Liver (tissue), 9 donors: ENCODE measurements around the gene ARHGEF4. TPM values are rescaled to one million over a fixed set of nuclear protein-coding genes. Genes with fewer than 3 reads are reported as not detected.

Experiments used
- DNase-seq: peaks from one replicate; pipeline ENCODE4 v3.0.0-alpha.2; 2017; ENCODE audit warnings: low spot score
- H3K27ac ChIP-seq, 2 donors: one replicate each; pipeline ENCODE4 v1.7.0; 2013; ENCODE audit warnings: inconsistent platforms in 2 of 2, low read length in 2 of 2, control low read depth in 1 of 2, low read depth in 1 of 2, mild to moderate bottlenecking in 1 of 2
- H3K27me3 ChIP-seq, 4 donors: one replicate each; pipeline versions ENCODE4 v1.6.1 to v1.7.0; 2013; ENCODE audit warnings: low read length in 3 of 4, inconsistent platforms in 1 of 4, mild to moderate bottlenecking in 1 of 4, moderate library complexity in 1 of 4; ENCODE audit not compliant: control insufficient read depth in 4 of 4, insufficient read depth in 4 of 4
- H3K36me3 ChIP-seq, 4 donors: one replicate each; pipeline versions ENCODE4 v1.6.1 to v1.7.0; 2013; ENCODE audit warnings: low read length in 3 of 4, mild to moderate bottlenecking in 3 of 4, low read depth in 1 of 4, moderate library complexity in 1 of 4; ENCODE audit not compliant: control insufficient read depth in 4 of 4, insufficient read depth in 3 of 4
- H3K4me1 ChIP-seq, 4 donors: one replicate each; pipeline versions ENCODE4 v1.6.1 to v1.7.0; 2013; ENCODE audit warnings: low read length in 3 of 4, mild to moderate bottlenecking in 3 of 4, moderate library complexity in 1 of 4; ENCODE audit not compliant: control insufficient read depth in 4 of 4, insufficient read depth in 4 of 4
- H3K4me3 ChIP-seq, 3 donors: one replicate each; pipeline versions ENCODE4 v1.6.1 to v1.7.0; 2013; ENCODE audit warnings: low read length in 3 of 3, control low read depth in 1 of 3, low read depth in 1 of 3, mild to moderate bottlenecking in 1 of 3
- H3K9ac ChIP-seq, 2 donors: one replicate each; pipeline ENCODE4 v1.7.0; 2013; ENCODE audit warnings: low read length in 2 of 2, mild to moderate bottlenecking in 2 of 2, moderate library complexity in 2 of 2, control low read depth in 1 of 2, low read depth in 1 of 2
- H3K9me3 ChIP-seq, 4 donors: one replicate each; pipeline versions ENCODE4 v1.6.1 to v1.7.0; 2013; ENCODE audit warnings: low read length in 3 of 4; ENCODE audit not compliant: control insufficient read depth in 4 of 4
- EGR1 ChIP-seq, 2 donors: IDR thresholded peaks; 2 replicates each; pipeline ENCODE4 v1.6.1; 2016 to 2018; ENCODE audit warnings: antibody characterized with exemption in 2 of 2, low read depth in 2 of 2
- FOXA1 ChIP-seq: IDR thresholded peaks from 2 replicates; pipeline ENCODE4 v1.6.1; 2016; ENCODE audit warnings: antibody characterized with exemption
- FOXA2 ChIP-seq: IDR thresholded peaks from 2 replicates; pipeline ENCODE4 v1.6.1; 2016; ENCODE audit warnings: antibody characterized with exemption
- GABPA ChIP-seq, 2 donors: IDR thresholded peaks in 1 of 2; conservative IDR thresholded peaks in 1 of 2; 2 replicates each; pipeline ENCODE4 v1.6.1; 2016; ENCODE audit warnings: antibody characterized with exemption in 2 of 2, mild to moderate bottlenecking in 1 of 2, moderate library complexity in 1 of 2
- HNF4A ChIP-seq, 2 donors: conservative IDR thresholded peaks; 2 replicates each; pipeline ENCODE4 v1.6.1; 2016; ENCODE audit warnings: antibody characterized with exemption in 2 of 2, mild to moderate bottlenecking in 2 of 2
- HNF4G ChIP-seq: IDR thresholded peaks from 2 replicates; pipeline ENCODE4 v1.6.1; 2016; ENCODE audit warnings: antibody characterized with exemption
- JUND ChIP-seq, 2 donors: IDR thresholded peaks; 2 replicates each; pipeline ENCODE4 v1.6.1; 2016; ENCODE audit warnings: antibody characterized with exemption in 2 of 2
- NR2F2 ChIP-seq: IDR thresholded peaks from 2 replicates; pipeline ENCODE4 v1.6.1; 2016; ENCODE audit warnings: antibody characterized with exemption
- RAD21 ChIP-seq, 2 donors: IDR thresholded peaks; 2 replicates each; pipeline ENCODE4 v1.6.1; 2016; ENCODE audit warnings: antibody characterized with exemption in 2 of 2, mild to moderate bottlenecking in 2 of 2
- RXRA ChIP-seq, 2 donors: IDR thresholded peaks; 2 replicates each; pipeline ENCODE4 v1.6.1; 2017 to 2018; ENCODE audit warnings: antibody characterized with exemption in 2 of 2, mild to moderate bottlenecking in 1 of 2
- TAF1 ChIP-seq: conservative IDR thresholded peaks from 2 replicates; pipeline ENCODE4 v1.6.1; 2016; ENCODE audit warnings: antibody characterized with exemption, mild to moderate bottlenecking
- YY1 ChIP-seq: IDR thresholded peaks from 2 replicates; pipeline ENCODE4 v1.6.1; 2016; ENCODE audit warnings: antibody characterized with exemption, mild to moderate bottlenecking
- WGBS: extraction: QIAGEN DNeasy Blood & Tissue Kit; methylation state at CpG from one replicate; pipeline ENCODE4 v1.1.7; 2013; 5-methylcytosine and 5-hydroxymethylcytosine counted together
- polyA plus RNA-seq, 2 donors: library from polyadenylated mRNA; stranded (reverse) in 1 of 2; unstranded in 1 of 2; fragments of 200-250 nt in 1 of 2; fragments of >200 nt in 1 of 2; fragmentation: Nextera tagmentation in 1 of 2; extraction: Ambion mirVana in 1 of 2; gene quantifications; one replicate each; pipeline versions ENCODE4 v1.2.1 to v1.2.3, GENCODE V29; 2013 to 2015
- total RNA-seq, 2 donors: library from RNA; depleted of rRNA; stranded (reverse); fragments of >200 nt; gene quantifications; one replicate each; pipeline ENCODE4 v1.2.3, GENCODE V29; 2014
- TF ChIP-seq, protein P1 (sequence below): IDR thresholded peaks from 2 replicates; pipeline ENCODE4 v1.6.1; 2016; ENCODE audit warnings: antibody characterized with exemption
- TF ChIP-seq, protein P2 (sequence below): IDR thresholded peaks from 2 replicates; pipeline ENCODE4 v1.6.1; 2016; ENCODE audit warnings: antibody characterized with exemption, mild to moderate bottlenecking
- TF ChIP-seq, protein P3 (sequence below): IDR thresholded peaks from 2 replicates; pipeline ENCODE4 v1.6.1; 2016; ENCODE audit warnings: antibody characterized with exemption
- TF ChIP-seq, protein P4 (sequence below): fragments of 150-350 bp; IDR thresholded peaks from 2 replicates; pipeline ENCODE4 v1.5.1; 2017; ENCODE audit warnings: improper control_type of control experiment, low read depth, low read length; ENCODE audit not compliant: missing input control
- donor health status: healthy.
- donor health status: healthy.
- donor health status: healthy.
- donor health status: healthy.
- donor health status: healthy.

Gene ARHGEF4
- total and polyA plus RNA-seq, 4 donors = 0.08 TPM; not detected in 2

DNA sequence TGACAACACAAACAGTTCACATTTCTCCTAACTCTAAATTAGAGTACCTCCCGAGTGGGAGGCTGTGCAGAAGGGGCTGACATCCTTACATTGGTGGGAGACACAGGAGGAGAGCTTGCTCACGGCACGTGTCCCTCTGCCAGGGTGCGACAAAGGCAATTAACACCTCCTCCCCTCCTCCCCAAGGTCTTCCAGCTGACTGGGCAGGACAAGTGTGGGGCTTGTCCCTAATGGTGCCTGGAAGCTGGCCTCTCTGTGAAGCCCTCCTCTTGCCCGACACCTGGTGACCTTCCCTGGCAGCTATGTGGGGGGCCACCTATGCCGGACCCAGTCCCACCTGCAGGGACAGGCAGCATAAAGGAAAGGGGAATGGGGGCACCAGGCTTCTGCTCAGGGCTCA, 199.6 kb downstream of the ARHGEF4 start:
- Histone ChIP-seq H3K4me3 (no peak overlapping the region), H3K27me3 (peaks cover 0 to 15% (median under 1%) of the 10 kb centered on the region in 4 donors), H3K27ac (no peak overlapping the region), H3K36me3 (no peaks in the 10 kb centered on the region), H3K9ac (no peak overlapping the region), H3K4me1 (peaks cover 3 to 5% (median 5%) of the 10 kb centered on the region in 4 donors), H3K9me3 (no peaks in the 10 kb centered on the region)
- 46% methylated on average over 6 of the region's 6 CpGs for WGBS
- TF ChIP-seq, protein P1, sequence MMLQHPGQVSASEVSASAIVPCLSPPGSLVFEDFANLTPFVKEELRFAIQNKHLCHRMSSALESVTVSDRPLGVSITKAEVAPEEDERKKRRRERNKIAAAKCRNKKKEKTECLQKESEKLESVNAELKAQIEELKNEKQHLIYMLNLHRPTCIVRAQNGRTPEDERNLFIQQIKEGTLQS = no peak
- TF ChIP-seq FOXA1 (no peak), HNF4A (conservative IDR thresholded peaks at IDR 0.05) (no peak), EGR1 (IDR thresholded peaks at IDR 0.05; ENCODE audit: low read depth in 2 of 2) (no peak), FOXA2 (no peak), JUND (IDR thresholded peaks at IDR 0.05) (no peak), HNF4G (no peak), NR2F2 (no peak), YY1 (no peak), RXRA (IDR thresholded peaks at IDR 0.05) (no peak)
- TF ChIP-seq, protein P2, sequence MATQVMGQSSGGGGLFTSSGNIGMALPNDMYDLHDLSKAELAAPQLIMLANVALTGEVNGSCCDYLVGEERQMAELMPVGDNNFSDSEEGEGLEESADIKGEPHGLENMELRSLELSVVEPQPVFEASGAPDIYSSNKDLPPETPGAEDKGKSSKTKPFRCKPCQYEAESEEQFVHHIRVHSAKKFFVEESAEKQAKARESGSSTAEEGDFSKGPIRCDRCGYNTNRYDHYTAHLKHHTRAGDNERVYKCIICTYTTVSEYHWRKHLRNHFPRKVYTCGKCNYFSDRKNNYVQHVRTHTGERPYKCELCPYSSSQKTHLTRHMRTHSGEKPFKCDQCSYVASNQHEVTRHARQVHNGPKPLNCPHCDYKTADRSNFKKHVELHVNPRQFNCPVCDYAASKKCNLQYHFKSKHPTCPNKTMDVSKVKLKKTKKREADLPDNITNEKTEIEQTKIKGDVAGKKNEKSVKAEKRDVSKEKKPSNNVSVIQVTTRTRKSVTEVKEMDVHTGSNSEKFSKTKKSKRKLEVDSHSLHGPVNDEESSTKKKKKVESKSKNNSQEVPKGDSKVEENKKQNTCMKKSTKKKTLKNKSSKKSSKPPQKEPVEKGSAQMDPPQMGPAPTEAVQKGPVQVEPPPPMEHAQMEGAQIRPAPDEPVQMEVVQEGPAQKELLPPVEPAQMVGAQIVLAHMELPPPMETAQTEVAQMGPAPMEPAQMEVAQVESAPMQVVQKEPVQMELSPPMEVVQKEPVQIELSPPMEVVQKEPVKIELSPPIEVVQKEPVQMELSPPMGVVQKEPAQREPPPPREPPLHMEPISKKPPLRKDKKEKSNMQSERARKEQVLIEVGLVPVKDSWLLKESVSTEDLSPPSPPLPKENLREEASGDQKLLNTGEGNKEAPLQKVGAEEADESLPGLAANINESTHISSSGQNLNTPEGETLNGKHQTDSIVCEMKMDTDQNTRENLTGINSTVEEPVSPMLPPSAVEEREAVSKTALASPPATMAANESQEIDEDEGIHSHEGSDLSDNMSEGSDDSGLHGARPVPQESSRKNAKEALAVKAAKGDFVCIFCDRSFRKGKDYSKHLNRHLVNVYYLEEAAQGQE = no peak
- TF ChIP-seq, protein P3, sequence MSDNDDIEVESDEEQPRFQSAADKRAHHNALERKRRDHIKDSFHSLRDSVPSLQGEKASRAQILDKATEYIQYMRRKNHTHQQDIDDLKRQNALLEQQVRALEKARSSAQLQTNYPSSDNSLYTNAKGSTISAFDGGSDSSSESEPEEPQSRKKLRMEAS = no peak
- TF ChIP-seq, protein P4, sequence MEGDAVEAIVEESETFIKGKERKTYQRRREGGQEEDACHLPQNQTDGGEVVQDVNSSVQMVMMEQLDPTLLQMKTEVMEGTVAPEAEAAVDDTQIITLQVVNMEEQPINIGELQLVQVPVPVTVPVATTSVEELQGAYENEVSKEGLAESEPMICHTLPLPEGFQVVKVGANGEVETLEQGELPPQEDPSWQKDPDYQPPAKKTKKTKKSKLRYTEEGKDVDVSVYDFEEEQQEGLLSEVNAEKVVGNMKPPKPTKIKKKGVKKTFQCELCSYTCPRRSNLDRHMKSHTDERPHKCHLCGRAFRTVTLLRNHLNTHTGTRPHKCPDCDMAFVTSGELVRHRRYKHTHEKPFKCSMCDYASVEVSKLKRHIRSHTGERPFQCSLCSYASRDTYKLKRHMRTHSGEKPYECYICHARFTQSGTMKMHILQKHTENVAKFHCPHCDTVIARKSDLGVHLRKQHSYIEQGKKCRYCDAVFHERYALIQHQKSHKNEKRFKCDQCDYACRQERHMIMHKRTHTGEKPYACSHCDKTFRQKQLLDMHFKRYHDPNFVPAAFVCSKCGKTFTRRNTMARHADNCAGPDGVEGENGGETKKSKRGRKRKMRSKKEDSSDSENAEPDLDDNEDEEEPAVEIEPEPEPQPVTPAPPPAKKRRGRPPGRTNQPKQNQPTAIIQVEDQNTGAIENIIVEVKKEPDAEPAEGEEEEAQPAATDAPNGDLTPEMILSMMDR = no peak
- DNase-seq = peak; percentile 31

DNA sequence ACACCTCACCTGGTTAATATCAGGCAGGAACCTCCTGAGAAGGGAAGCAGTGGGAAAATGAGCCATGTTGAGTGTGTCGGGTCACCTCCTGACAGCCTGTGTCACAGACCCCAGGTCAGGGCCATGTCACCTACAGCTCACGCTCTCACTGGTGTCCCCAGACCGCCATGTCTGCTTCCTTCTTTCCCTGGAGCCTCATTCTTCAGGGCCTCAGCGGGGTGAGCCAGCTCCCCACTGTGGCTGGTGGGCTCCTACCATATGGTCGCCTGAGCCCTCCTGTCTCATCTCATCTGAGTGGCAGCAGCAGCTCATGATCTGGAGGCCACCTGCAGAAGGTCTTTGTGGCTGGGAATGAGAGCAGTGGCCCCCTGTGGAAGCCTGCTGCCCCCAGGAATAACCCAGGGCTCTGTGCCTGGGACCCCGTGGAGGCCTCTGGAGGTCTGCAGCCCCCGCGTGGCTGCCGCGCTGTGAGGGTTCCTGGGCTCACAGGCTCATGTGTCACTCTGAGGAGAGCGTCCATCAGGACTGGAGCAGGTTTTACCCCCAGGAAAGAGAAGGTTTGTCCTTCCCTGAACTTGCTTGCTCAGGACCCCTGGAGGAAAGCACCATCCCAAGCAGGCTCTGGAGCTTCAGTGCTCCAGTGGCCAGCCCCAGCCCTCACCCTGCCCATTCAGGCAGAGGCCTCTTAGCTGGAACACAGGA, 200.1 kb downstream of the ARHGEF4 start:
- no peak for DNase-seq
- H3K36me3 ChIP-seq = no peaks in the 10 kb centered on the region
- 85% methylated on average over 11 of the region's 11 CpGs for whole genome bisulfite sequencing
- no peaks in the 10 kb centered on the region for H3K9me3 ChIP-seq
- peaks cover 3 to 5% (median 5%) of the 10 kb centered on the region in 4 donors for H3K4me1 ChIP-seq
- no peak overlapping the region for H3K4me3 ChIP-seq
- H3K27ac ChIP-seq = no peak overlapping the region
- peaks cover 0 to 15% (median under 1%) of the 10 kb centered on the region in 4 donors for H3K27me3 ChIP-seq
- no peak for TF ChIP-seq NR2F2
- no peak for TF ChIP-seq YY1
- no peak for TF ChIP-seq RXRA (IDR thresholded peaks at IDR 0.05)
- no peak for TF ChIP-seq RAD21 (IDR thresholded peaks at IDR 0.05)
- no peak for TF ChIP-seq EGR1 (IDR thresholded peaks at IDR 0.05; ENCODE audit: low read depth in 2 of 2)
- TF ChIP-seq GABPA (IDR thresholded peaks at IDR 0.05 in 1 of 2, conservative IDR thresholded peaks at IDR 0.05 in 1 of 2) = no peak
- TF ChIP-seq FOXA1 = no peak
- no peak for TF ChIP-seq HNF4A (conservative IDR thresholded peaks at IDR 0.05)
- TF ChIP-seq, protein P2 = no peak
- no peak for TF ChIP-seq TAF1
- H3K9ac ChIP-seq = no peak overlapping the region
